ENCODE data around the gene ASTN2.

The ASTN2 gene

GRCh38 chr9:116721411-116721810 is 693.4 kb downstream of the ASTN2 start:
- TF ChIP-seq SUZ12 (IDR thresholded peaks at IDR 0.05; ENCODE audit: extremely low read depth, insufficient read depth, insufficient read length) = no peak
- no peak for TF ChIP-seq YY1 (IDR thresholded peaks at IDR 0.05; ENCODE audit: insufficient read depth, insufficient read length)
- no peak for TF ChIP-seq ZNF274 (IDR thresholded peaks at IDR 0.05; ENCODE audit: low read depth, low read length)
- no peaks in the 10 kb centered on the region for H3K9me3 ChIP-seq (ENCODE audit: insufficient read depth, low read length)
- no peaks in the 10 kb centered on the region for H3K36me3 ChIP-seq (ENCODE audit: insufficient read depth, insufficient read length, low read length)
- H3K4me3 ChIP-seq (ENCODE audit: insufficient read length, low read depth) = no peak overlapping the region
- no peak overlapping the region for H3K9ac ChIP-seq (ENCODE audit: insufficient read length, low read depth)
- DNase-seq (ENCODE audit: low read depth, low spot score) = no peak
- no peaks in the 10 kb centered on the region for H3K27me3 ChIP-seq (ENCODE audit: insufficient read depth, insufficient read length)
- H3K4me1 ChIP-seq (ENCODE audit: insufficient read depth, insufficient read length) = peaks cover 3% of the 10 kb centered on the region

GRCh38 chr9:116720111-116720510 is 694.7 kb downstream of the ASTN2 start:
- DNase-seq (ENCODE audit: low read depth, low spot score) = no peak
- no peaks in the 10 kb centered on the region for H3K36me3 ChIP-seq (ENCODE audit: insufficient read depth, insufficient read length, low read length)
- no peak overlapping the region for H3K9ac ChIP-seq (ENCODE audit: insufficient read length, low read depth)
- no peak overlapping the region for H3K4me3 ChIP-seq (ENCODE audit: insufficient read length, low read depth)
- no peak for TF ChIP-seq YY1 (IDR thresholded peaks at IDR 0.05; ENCODE audit: insufficient read depth, insufficient read length)
- no peak for TF ChIP-seq SUZ12 (IDR thresholded peaks at IDR 0.05; ENCODE audit: extremely low read depth, insufficient read depth, insufficient read length)
- TF ChIP-seq ZNF274 (IDR thresholded peaks at IDR 0.05; ENCODE audit: low read depth, low read length) = no peak
- H3K4me1 ChIP-seq (ENCODE audit: insufficient read depth, insufficient read length) = peaks cover 6% of the 10 kb centered on the region
- no peaks in the 10 kb centered on the region for H3K27me3 ChIP-seq (ENCODE audit: insufficient read depth, insufficient read length)
- H3K9me3 ChIP-seq (ENCODE audit: insufficient read depth, low read length) = no peaks in the 10 kb centered on the region

- Histone ChIP-seq H3K9me3 (ENCODE audit: insufficient read depth, low read length) (no peaks in the 10 kb centered on the region), H3K4me3 (ENCODE audit: insufficient read length, low read depth) (no peak overlapping the region), H3K4me1 (ENCODE audit: insufficient read depth, insufficient read length) (peaks cover 6% of the 10 kb centered on the region), H3K36me3 (ENCODE audit: insufficient read depth, insufficient read length, low read length) (no peaks in the 10 kb centered on the region), H3K9ac (ENCODE audit: insufficient read length, low read depth) (no peak overlapping the region), H3K27me3 (ENCODE audit: insufficient read depth, insufficient read length) (no peaks in the 10 kb centered on the region)
- DNase-seq (ENCODE audit: low read depth, low spot score) = no peak
- no peak for TF ChIP-seq YY1 (IDR thresholded peaks at IDR 0.05; ENCODE audit: insufficient read depth, insufficient read length)
Measured at GRCh38 chr9:116718111-116718510, 696.7 kb downstream of the ASTN2 start.

- Histone ChIP-seq H3K9me3 (ENCODE audit: insufficient read depth, low read length) (no peaks in the 10 kb centered on the region), H3K4me3 (ENCODE audit: insufficient read length, low read depth) (no peak overlapping the region), H3K4me1 (ENCODE audit: insufficient read depth, insufficient read length) (peaks cover 6% of the 10 kb centered on the region), H3K27me3 (ENCODE audit: insufficient read depth, insufficient read length) (no peaks in the 10 kb centered on the region), H3K9ac (ENCODE audit: insufficient read length, low read depth) (no peak overlapping the region), H3K36me3 (ENCODE audit: insufficient read depth, insufficient read length, low read length) (no peaks in the 10 kb centered on the region)
- no peak for DNase-seq (ENCODE audit: low read depth, low spot score)
- TF ChIP-seq YY1 (IDR thresholded peaks at IDR 0.05; ENCODE audit: insufficient read depth, insufficient read length) (no peak), ZNF274 (IDR thresholded peaks at IDR 0.05; ENCODE audit: low read depth, low read length) (no peak)
Measured at GRCh38 chr9:116717150-116717549, 697.7 kb downstream of the ASTN2 start.

GRCh38 chr9:116716438-116716837 is 698.4 kb downstream of the ASTN2 start:
- DNase-seq (ENCODE audit: low read depth, low spot score) = no peak
- peaks cover 6% of the 10 kb centered on the region for H3K4me1 ChIP-seq (ENCODE audit: insufficient read depth, insufficient read length)
- H3K27me3 ChIP-seq (ENCODE audit: insufficient read depth, insufficient read length) = no peaks in the 10 kb centered on the region
- H3K9ac ChIP-seq (ENCODE audit: insufficient read length, low read depth) = no peak overlapping the region
- TF ChIP-seq SUZ12 (IDR thresholded peaks at IDR 0.05; ENCODE audit: extremely low read depth, insufficient read depth, insufficient read length) (no peak), ZNF274 (IDR thresholded peaks at IDR 0.05; ENCODE audit: low read depth, low read length) (no peak), YY1 (IDR thresholded peaks at IDR 0.05; ENCODE audit: insufficient read depth, insufficient read length) (no peak)
- no peak overlapping the region for H3K4me3 ChIP-seq (ENCODE audit: insufficient read length, low read depth)
- no peaks in the 10 kb centered on the region for H3K9me3 ChIP-seq (ENCODE audit: insufficient read depth, low read length)
- H3K36me3 ChIP-seq (ENCODE audit: insufficient read depth, insufficient read length, low read length) = no peaks in the 10 kb centered on the region

GRCh38 chr9:116715751-116716150 is 699.1 kb downstream of the ASTN2 start:
- DNase-seq (ENCODE audit: low read depth, low spot score) = no peak
- Histone ChIP-seq H3K4me3 (ENCODE audit: insufficient read length, low read depth) (no peak overlapping the region), H3K36me3 (ENCODE audit: insufficient read depth, insufficient read length, low read length) (no peaks in the 10 kb centered on the region), H3K9ac (ENCODE audit: insufficient read length, low read depth) (no peak overlapping the region), H3K9me3 (ENCODE audit: insufficient read depth, low read length) (no peaks in the 10 kb centered on the region), H3K4me1 (ENCODE audit: insufficient read depth, insufficient read length) (peaks cover 6% of the 10 kb centered on the region), H3K27me3 (ENCODE audit: insufficient read depth, insufficient read length) (no peaks in the 10 kb centered on the region)
- TF ChIP-seq ZNF274 (IDR thresholded peaks at IDR 0.05; ENCODE audit: low read depth, low read length) (no peak), YY1 (IDR thresholded peaks at IDR 0.05; ENCODE audit: insufficient read depth, insufficient read length) (no peak), SUZ12 (IDR thresholded peaks at IDR 0.05; ENCODE audit: extremely low read depth, insufficient read depth, insufficient read length) (no peak)

GRCh38 chr9:116713271-116713670 is 701.6 kb downstream of the ASTN2 start:
- Histone ChIP-seq H3K9me3 (ENCODE audit: insufficient read depth, low read length) (no peaks in the 10 kb centered on the region), H3K4me1 (ENCODE audit: insufficient read depth, insufficient read length) (peaks cover 4% of the 10 kb centered on the region), H3K36me3 (ENCODE audit: insufficient read depth, insufficient read length, low read length) (no peaks in the 10 kb centered on the region), H3K9ac (ENCODE audit: insufficient read length, low read depth) (no peak overlapping the region), H3K27me3 (ENCODE audit: insufficient read depth, insufficient read length) (no peaks in the 10 kb centered on the region), H3K4me3 (ENCODE audit: insufficient read length, low read depth) (no peak overlapping the region)
- no peak for DNase-seq (ENCODE audit: low read depth, low spot score)
- TF ChIP-seq YY1 (IDR thresholded peaks at IDR 0.05; ENCODE audit: insufficient read depth, insufficient read length) (no peak), SUZ12 (IDR thresholded peaks at IDR 0.05; ENCODE audit: extremely low read depth, insufficient read depth, insufficient read length) (no peak), ZNF274 (IDR thresholded peaks at IDR 0.05; ENCODE audit: low read depth, low read length) (no peak)

GRCh38 chr9:116712781-116713180 is 702.1 kb downstream of the ASTN2 start:
- no peak overlapping the region for H3K9ac ChIP-seq (ENCODE audit: insufficient read length, low read depth)
- H3K27me3 ChIP-seq (ENCODE audit: insufficient read depth, insufficient read length) = no peaks in the 10 kb centered on the region
- H3K9me3 ChIP-seq (ENCODE audit: insufficient read depth, low read length) = no peaks in the 10 kb centered on the region
- H3K4me3 ChIP-seq (ENCODE audit: insufficient read length, low read depth) = no peak overlapping the region
- H3K36me3 ChIP-seq (ENCODE audit: insufficient read depth, insufficient read length, low read length) = no peaks in the 10 kb centered on the region
- no peak for DNase-seq (ENCODE audit: low read depth, low spot score)
- H3K4me1 ChIP-seq (ENCODE audit: insufficient read depth, insufficient read length) = peaks cover 4% of the 10 kb centered on the region
- TF ChIP-seq ZNF274 (IDR thresholded peaks at IDR 0.05; ENCODE audit: low read depth, low read length) (no peak), YY1 (IDR thresholded peaks at IDR 0.05; ENCODE audit: insufficient read depth, insufficient read length) (no peak), SUZ12 (IDR thresholded peaks at IDR 0.05; ENCODE audit: extremely low read depth, insufficient read depth, insufficient read length) (no peak)

Data from NT2/D1 (cell line).